GM18867 (cell line): ENCODE measurements around the gene ZBTB32.
"Not testable (repeated sequence)": the region's sequence is repeated elsewhere in the genome, so short reads cannot be mapped to it uniquely, and the experiment has no call there.

Experiments
- ATAC-seq: cut with Tn5 transposase; IDR thresholded peaks from one replicate; pipeline ENCODE4 v1.9.1; 2021; ENCODE audit warnings: mild to moderate bottlenecking, moderate library complexity; ENCODE audit not compliant: unreplicated experiment

ZBTB32 gene

GRCh38 chr19:35704218-35704617 lies at the start of gene ZBTB32:
ZBTB32 (plus strand) TSS chr19:35704558; CDS start chr19:35714627, 10,069 bp downstream.
- ATAC-seq = no peak

- ATAC-seq = not testable (repeated sequence)
These were observed 49.5 kb upstream of the ZBTB32 start for GRCh38 chr19:35654828-35655227.

GRCh38 chr19:35655600-35655999 lies 48.8 kb upstream of the ZBTB32 start:
- ATAC-seq = no peak

GRCh38 chr19:35656700-35657099 lies 47.7 kb upstream of the ZBTB32 start:
- ATAC-seq = no peak

DNA sequence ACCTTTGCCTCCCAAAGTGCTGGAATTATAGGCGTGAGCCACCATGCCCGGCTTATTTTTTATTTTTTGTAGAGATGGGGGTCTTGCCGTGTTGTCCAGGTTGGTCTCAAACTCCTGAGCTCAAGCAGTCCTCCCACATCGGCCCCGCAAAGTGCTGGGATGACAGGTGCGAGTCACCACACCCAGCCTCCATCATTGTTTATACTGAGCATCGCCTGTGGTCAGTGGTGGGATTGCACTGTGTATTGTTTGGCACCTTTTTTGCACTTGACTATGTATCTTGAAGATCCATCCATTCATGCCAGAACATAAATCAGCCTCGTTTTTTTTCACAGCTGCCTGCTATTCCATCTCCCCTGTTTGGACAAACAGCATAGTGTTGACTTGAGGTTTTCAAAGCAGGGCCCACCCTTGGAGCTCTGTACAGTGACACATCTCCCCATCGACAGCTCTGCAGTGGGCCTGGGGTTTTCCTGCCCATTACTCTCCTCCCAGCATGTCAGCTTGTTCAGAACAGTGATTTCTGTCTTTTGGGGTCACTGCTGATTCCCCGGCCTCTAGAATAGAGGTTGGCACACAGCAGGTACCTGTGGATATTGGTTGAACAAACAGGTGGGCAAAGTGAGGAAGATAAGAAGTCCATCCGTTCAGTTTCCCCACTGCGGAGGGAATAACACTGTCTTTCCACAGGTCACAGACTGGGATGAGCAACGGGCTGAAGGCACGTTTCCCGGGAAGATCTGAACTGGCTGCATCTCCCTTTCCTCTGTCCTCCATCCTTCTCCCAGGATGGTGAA lies 46.3 kb upstream of the ZBTB32 start:
- ATAC-seq = no peak

DNA sequence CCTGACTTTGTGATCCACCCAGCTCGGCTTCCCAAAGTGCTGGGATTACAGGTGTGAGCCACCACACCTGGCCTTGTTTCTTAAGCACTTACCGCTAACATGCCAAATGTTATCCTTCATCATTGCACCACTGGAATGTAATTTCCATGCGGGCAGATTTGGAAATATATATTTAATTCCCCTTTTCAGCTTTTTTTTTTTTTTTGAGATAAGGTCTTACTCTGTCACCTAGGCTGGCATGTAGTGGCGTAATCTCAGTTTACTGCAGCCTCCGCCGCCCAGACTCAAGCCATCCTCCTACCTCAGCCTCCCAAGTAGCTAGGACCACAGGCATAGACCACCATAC lies 42.4 kb upstream of the ZBTB32 start:
- ATAC-seq = no peak

- ATAC-seq = no peak
These were observed 40.4 kb upstream of the ZBTB32 start for GRCh38 chr19:35663981-35664380.

DNA sequence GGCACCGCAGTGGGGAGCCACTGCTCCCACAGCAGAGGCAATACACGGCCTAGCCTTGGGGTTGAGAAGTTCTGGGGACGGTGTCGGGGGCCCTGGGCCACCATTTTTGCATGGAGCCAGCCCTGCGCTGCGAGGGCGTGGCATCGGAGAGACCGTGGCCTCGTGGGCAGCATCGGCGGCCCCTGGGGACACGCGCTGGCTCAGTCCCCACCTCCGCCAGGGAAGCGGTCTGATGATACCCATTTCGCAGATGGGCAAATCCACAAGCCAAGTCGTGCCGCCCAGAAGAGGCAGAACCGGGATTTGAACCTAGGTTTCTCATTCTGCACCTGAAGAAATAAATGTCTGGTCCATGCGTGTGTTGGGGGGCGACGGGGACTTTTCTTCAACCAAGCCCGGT lies 39.2 kb upstream of the ZBTB32 start:
- no peak for ATAC-seq

DNA sequence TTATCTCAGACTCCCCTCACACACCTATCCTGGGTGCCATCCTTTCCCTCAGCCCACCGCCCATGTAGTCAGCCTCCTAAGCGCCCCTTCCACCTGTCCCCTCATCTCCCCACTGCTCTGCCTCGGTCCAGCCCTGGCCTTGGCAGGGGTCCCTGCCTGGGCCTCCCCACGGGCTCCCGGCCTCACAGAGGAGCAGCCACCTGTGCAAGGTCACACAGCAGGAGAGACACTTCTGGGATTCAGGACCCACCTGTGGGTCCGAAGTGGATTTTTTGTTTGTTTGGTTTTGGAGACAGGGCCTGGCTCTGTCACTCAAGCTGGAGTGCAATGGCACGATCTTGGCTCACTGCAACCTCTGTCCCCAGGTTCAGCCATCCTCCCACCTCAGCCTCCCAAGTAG lies 38.8 kb upstream of the ZBTB32 start:
- ATAC-seq = no peak

DNA sequence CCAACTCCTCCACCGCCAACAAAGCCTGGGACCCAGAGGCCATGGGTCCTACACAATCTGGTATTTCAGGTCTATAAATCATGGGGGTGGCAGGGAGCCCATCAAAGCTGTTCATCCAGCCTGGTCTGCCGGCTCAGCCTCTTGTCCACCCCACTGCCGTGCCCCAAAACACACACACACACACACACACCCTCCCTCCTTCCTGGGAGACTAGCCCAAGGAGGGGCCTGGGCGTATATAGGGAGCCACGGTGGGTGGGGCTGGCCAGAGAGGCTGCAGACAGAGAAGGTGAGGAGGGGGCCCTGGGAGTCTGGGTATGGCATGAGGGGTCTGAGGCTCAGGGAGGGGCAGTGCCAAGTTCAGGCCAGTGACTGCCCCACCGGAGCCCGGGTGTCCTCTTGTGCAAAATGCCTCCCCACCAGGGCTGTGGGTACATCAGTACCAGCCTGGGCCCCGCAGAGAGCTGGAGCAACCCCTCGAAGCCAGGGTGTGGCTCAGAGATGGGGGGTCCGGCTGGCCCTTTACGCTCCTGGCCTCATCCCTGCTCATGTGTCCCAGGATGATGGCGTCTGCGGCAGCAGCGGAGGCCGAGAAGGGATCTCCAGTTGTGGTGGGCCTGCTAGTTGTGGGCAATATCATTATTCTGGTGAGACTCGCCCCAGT lies 38.0 kb upstream of the ZBTB32 start, which contains the start of gene UPK1A:
Gene UPK1A (plus strand): TSS at position 267 of the 663 bp plus-strand sequence. CDS start 296 bp downstream, at position 563.
- no peak for ATAC-seq

DNA sequence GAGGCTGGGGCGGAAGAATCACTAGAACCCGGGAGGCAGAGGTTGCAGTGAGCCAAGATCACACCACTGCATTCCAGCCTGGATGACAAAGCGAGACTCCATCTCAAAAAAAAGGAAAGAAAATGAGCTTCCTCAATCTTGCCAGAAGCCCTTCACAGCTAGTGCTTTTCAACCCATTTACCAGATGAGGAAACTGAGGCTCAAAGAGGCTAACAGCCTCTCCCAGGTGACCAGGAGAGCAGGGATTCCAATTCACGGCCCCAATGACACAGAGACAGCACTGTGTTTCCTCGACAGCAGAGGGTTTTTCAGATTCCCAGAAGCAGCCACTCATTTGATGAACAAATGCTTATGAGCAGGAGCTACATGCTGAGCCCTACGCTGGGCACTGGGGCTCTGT lies 34.8 kb upstream of the ZBTB32 start:
- no peak for ATAC-seq

- ATAC-seq = no peak
These were observed 34.4 kb upstream of the ZBTB32 start for GRCh38 chr19:35669974-35670373.

GRCh38 chr19:35670686-35671085 lies 33.7 kb upstream of the ZBTB32 start:
- ATAC-seq = no peak

GRCh38 chr19:35671818-35672217 lies 32.5 kb upstream of the ZBTB32 start:
- ATAC-seq = no peak

GRCh38 chr19:35673121-35673804 lies 31.1 kb upstream of the ZBTB32 start:
- ATAC-seq = no peak

DNA sequence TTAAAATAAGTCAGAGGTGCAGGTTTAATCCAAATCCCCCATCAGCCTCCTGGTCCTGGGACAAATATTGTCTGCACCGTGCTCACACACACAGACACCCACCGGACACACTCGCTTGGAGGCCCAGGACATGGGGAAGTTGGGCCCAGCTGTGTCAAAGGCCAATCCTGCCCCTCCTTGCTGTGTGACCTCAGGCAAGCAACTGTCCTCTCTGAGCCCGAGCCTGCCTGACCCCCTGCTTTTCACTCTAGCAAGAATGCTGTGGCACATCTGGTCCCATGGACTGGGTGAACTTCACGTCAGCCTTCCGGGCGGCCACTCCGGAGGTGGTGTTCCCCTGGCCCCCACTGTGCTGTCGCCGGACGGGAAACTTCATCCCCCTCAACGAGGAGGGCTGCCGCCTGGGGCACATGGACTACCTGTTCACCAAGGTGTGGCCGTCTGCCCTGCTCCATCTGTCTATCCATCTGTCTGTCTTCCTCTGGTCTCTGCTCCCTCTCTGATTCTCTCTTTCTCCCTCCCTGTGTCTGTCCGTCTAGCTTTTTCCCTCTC lies 28.7 kb upstream of the ZBTB32 start:
- no peak for ATAC-seq

DNA sequence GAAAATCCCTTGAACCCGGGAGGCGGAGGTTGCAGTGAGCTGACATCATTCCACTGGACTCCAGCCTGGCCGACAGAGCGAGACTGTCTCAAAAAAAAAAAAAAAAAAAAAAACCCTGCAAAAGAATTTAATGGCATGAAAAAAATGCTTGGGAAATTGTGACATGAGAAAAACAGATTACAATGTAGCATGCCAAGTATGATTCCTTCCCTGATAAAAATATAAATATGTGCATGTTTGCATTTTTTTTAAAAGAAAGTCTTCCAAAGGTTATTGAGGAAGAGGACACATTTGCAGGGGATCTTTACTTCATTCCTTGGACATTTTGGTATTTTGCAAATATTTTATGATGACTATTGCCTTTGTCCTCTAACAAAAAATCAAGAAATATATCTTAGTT lies 14.5 kb upstream of the ZBTB32 start:
- ATAC-seq = no peak

- ATAC-seq = not testable (repeated sequence)
These were observed 13.3 kb upstream of the ZBTB32 start for GRCh38 chr19:35691106-35691505.

GRCh38 chr19:35692010-35692409 lies 12.3 kb upstream of the ZBTB32 start:
- no peak for ATAC-seq

DNA sequence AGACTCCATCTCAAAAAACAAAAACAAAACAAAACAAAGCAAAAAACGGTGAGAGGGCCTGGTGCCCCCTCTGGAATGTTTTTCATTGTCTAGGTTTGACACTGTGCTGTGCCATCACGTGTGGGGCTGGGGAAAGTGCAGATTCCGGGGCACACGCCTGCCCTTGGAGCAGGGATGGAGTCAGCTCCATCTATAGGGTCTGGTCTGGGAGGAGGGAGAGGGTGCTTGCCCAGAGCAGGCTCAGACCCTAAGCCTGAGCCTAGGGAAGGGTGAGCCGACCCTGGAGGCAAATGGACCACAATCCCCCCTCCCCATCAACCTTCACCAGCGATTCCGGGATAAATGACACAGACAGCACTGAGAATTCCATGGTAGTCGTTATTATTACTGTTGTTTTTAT lies 10.9 kb upstream of the ZBTB32 start:
- no peak for ATAC-seq

GRCh38 chr19:35693835-35694599 lies 10.3 kb upstream of the ZBTB32 start:
- ATAC-seq = peak; percentile 69
